GM21381 (cell line): ENCODE results near the gene GRIN2A.

ENCODE experiments used
- ATAC-seq: cut with Tn5 transposase; IDR thresholded peaks from one replicate; pipeline ENCODE4 v1.9.1; 2021; ENCODE audit warnings: mild to moderate bottlenecking, moderate library complexity; ENCODE audit not compliant: unreplicated experiment

GRIN2A gene

GRCh38 chr16:9874219-9874618 is 308.0 kb downstream of the GRIN2A start:
- ATAC-seq = no peak

GRCh38 chr16:9870962-9871361 is 311.3 kb downstream of the GRIN2A start:
- no peak for ATAC-seq

GRCh38 chr16:9869776-9870175 is 312.5 kb downstream of the GRIN2A start:
- ATAC-seq = no peak

- ATAC-seq = no peak
Observed at GRCh38 chr16:9868606-9869149, 313.6 kb downstream of the GRIN2A start.

- ATAC-seq = no peak
Observed at GRCh38 chr16:9867176-9867575, 315.1 kb downstream of the GRIN2A start.

GRCh38 chr16:9864461-9864860 is 317.8 kb downstream of the GRIN2A start:
- no peak for ATAC-seq

- ATAC-seq = no peak
Observed at GRCh38 chr16:9862327-9862726, 319.9 kb downstream of the GRIN2A start.

GRCh38 chr16:9860876-9861275 is 321.4 kb downstream of the GRIN2A start:
- ATAC-seq = no peak

- ATAC-seq = no peak
Observed at GRCh38 chr16:9859701-9860327, 322.4 kb downstream of the GRIN2A start.

- no peak for ATAC-seq
Observed at GRCh38 chr16:9854675-9855074, 327.6 kb downstream of the GRIN2A start.

- no peak for ATAC-seq
Observed at GRCh38 chr16:9852003-9852402, 330.2 kb downstream of the GRIN2A start.

GRCh38 chr16:9850817-9851216 is 331.4 kb downstream of the GRIN2A start:
- no peak for ATAC-seq

GRCh38 chr16:9849697-9850245 is 332.5 kb downstream of the GRIN2A start:
- no peak for ATAC-seq

- ATAC-seq = no peak
Observed at GRCh38 chr16:9847146-9847545, 335.1 kb downstream of the GRIN2A start.

- no peak for ATAC-seq
Observed at GRCh38 chr16:9846362-9847099, 335.7 kb downstream of the GRIN2A start.

GRCh38 chr16:9845661-9846361 is 336.4 kb downstream of the GRIN2A start:
- no peak for ATAC-seq

GRCh38 chr16:9844361-9844760 is 337.9 kb downstream of the GRIN2A start:
- no peak for ATAC-seq

- no peak for ATAC-seq
Observed at GRCh38 chr16:9843424-9844018, 338.7 kb downstream of the GRIN2A start.

GRCh38 chr16:9840761-9841665 is 341.2 kb downstream of the GRIN2A start:
- no peak for ATAC-seq

GRCh38 chr16:9837481-9837880 is 344.7 kb downstream of the GRIN2A start:
- no peak for ATAC-seq
